Fibroblast of villous mesenchyme (primary cell): ENCODE measurements around the gene MS4A12. TPM values are rescaled to one million over a fixed set of nuclear protein-coding genes. Genes with fewer than 3 reads are reported as not detected.
"Not testable (repeated sequence)": the region's sequence is repeated elsewhere in the genome, so short reads cannot be mapped to it uniquely, and the experiment has no call there.

Source experiments
- DNase-seq: peaks from one replicate; pipeline ENCODE4 v3.0.0-alpha.2; 2010; ENCODE audit warnings: low read depth
- H3K4me3 ChIP-seq: 2 replicates; pipeline ENCODE4 v1.5.1; 2011; ENCODE audit warnings: low read depth, mild to moderate bottlenecking, low read length
- total RNA-seq: library from RNA; depleted of rRNA; stranded (reverse); fragments of >200 nt; gene quantifications from 2 replicates; pipeline ENCODE4 v1.2.3, GENCODE V29; 2012
- TF ChIP-seq, protein P1 (sequence below): IDR thresholded peaks from 2 replicates; pipeline ENCODE4 v1.5.1; 2012; ENCODE audit warnings: low read depth, mild to moderate bottlenecking, low read length; ENCODE audit not compliant: insufficient read depth

MS4A12 gene, protein sequence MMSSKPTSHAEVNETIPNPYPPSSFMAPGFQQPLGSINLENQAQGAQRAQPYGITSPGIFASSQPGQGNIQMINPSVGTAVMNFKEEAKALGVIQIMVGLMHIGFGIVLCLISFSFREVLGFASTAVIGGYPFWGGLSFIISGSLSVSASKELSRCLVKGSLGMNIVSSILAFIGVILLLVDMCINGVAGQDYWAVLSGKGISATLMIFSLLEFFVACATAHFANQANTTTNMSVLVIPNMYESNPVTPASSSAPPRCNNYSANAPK
- total RNA-seq, result not detected in 2 replicates

DNA sequence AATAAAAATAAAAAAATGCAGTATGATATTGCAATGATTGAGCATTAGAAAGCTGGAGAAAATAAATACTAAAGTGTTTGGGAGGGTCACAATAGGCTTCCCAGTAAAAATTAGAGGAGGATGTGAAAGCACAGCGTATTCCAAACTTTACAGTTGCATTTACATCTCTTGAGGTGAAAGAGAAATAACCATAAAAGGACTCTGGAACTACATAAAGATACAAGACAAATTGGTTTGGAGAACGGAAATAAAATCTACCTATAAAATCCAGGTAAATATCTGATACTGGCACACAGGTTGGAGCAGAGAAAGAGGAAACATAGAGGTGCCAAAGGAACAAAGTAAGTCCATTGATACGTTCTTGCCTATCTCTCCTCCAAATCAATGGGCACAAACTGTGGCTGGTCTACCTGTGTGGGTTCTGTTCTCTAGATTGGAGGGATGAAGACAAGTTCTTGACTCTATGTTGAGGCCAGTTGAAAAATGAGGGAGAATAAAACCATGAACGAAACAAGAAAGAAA, at the start of gene MS4A12:
Gene MS4A12 (plus strand): TSS at position 291 of the 522 bp plus-strand sequence. CDS start 4,541 bp downstream, outside the sequence.
- DNase-seq, result no peak
- TF ChIP-seq, protein P1, sequence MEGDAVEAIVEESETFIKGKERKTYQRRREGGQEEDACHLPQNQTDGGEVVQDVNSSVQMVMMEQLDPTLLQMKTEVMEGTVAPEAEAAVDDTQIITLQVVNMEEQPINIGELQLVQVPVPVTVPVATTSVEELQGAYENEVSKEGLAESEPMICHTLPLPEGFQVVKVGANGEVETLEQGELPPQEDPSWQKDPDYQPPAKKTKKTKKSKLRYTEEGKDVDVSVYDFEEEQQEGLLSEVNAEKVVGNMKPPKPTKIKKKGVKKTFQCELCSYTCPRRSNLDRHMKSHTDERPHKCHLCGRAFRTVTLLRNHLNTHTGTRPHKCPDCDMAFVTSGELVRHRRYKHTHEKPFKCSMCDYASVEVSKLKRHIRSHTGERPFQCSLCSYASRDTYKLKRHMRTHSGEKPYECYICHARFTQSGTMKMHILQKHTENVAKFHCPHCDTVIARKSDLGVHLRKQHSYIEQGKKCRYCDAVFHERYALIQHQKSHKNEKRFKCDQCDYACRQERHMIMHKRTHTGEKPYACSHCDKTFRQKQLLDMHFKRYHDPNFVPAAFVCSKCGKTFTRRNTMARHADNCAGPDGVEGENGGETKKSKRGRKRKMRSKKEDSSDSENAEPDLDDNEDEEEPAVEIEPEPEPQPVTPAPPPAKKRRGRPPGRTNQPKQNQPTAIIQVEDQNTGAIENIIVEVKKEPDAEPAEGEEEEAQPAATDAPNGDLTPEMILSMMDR, result no peak
- H3K4me3 ChIP-seq, result no peak within 1 kb of the TSS

DNA sequence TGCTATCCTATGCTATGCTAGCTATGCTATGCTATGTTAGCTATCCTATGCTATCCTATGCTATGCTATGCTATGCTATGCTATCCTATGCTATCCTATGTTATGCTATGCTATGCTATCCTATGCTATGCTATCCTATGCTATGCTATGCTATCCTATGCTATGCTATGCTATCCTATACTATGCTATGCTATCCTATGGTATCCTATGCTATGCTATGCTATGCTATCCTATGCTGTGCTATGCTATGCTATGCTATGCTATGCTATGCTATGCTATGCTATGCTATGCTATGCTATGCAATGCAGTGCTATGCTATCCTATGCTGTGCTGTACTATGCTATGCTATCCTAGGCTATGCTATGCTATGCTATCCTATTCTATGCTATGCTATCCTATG, 45.5 kb upstream of the MS4A12 start:
- DNase-seq, result no peak
- no peak overlapping the region for H3K4me3 ChIP-seq
- TF ChIP-seq, protein P1, result no peak

DNA sequence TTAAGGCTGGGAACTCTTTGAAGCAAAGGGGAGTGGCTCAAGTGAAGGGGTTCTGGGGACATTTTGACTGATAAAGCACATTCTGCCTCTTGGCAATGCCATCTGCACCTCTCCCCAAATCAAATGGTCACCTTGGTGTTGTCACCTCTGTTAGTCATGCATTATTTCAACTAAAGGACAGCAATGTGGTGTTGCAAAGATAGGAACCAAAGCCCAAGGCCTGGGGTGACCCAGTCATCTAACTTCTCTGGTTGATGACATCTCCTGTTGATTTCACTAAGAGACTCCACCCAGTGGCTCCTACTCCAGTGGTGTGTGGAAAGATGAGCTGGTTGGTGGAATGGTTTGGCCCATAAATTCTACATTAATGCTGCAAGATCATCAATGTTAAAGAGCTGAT, 44.7 kb upstream of the MS4A12 start:
- DNase-seq, result no peak
- no peak overlapping the region for H3K4me3 ChIP-seq
- TF ChIP-seq, protein P1, result no peak

DNA sequence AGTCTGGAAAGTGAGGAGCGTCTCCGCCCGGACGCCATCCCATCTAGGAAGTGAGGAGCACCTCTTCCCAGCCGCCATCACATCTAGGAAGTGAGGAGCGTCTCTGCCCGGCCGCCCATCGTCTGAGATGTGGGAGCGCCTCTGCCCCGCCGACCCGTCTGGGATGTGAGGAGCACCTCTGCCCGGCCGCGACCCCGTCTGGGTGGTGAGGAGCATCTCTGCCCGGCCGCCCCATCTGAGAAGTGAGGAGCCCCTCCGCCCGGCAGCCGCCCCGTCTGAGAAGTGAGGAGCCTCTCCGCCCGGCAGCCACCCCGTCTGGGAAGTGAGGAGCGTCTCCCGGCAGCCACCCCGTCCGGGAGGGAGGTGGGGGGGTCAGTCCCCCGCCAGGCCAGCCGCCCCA, 41.4 kb upstream of the MS4A12 start:
- H3K4me3 ChIP-seq, DNase-seq: not testable (repeated sequence)

DNA sequence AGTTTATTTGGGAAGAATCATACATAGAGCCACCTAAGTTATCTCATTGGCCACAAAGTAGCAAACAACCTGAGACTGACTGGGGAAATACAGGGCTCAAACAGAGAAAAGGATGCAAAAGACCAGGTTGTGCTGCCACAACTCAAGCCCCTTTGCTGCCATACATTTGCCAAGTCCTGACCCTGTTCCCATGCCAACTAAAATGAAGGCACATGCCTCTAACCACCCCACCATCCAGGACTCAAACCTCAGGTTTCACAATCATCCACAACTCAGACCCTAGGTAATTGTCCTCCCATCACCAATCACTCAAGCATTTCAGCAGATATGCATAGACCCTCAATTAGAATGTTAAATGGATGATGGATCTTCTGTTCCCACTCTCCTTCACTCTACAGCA, 38.4 kb upstream of the MS4A12 start:
- TF ChIP-seq, protein P1, result no peak
- DNase-seq, result no peak
- H3K4me3 ChIP-seq, result no peak overlapping the region

DNA sequence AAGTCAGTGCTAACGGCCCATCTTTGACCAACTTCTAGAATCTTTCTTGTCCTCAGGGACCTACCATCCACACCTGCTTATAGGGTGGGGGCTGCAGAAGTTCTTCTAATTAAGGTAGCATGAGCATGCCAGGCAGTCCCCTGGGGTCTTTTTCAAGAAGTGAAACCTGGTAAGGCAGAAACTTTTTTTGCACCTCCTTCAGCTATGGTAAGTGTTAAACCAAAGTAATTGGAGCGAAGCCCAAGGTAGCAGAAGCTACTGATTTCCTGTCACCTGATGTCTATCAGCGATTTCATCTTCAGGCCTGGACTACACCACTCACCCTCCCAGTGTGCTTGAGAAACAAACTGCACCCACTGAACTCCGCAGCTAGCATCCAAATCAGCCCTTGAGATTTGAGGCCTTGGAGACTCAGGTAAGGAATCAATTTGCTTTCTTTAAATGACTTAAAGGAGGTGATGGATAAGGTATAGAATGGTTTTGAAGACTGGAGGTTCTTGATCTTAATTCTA, 37.0 kb upstream of the MS4A12 start, which contains the start of gene MS4A1:
Gene MS4A1 (plus strand): TSS at position 317 of the 512 bp plus-strand sequence. CDS start 6,528 bp downstream, outside the sequence.
- H3K4me3 ChIP-seq, result no peak within 1 kb of the TSS
- no peak for DNase-seq
- TF ChIP-seq, protein P1, result no peak

DNA sequence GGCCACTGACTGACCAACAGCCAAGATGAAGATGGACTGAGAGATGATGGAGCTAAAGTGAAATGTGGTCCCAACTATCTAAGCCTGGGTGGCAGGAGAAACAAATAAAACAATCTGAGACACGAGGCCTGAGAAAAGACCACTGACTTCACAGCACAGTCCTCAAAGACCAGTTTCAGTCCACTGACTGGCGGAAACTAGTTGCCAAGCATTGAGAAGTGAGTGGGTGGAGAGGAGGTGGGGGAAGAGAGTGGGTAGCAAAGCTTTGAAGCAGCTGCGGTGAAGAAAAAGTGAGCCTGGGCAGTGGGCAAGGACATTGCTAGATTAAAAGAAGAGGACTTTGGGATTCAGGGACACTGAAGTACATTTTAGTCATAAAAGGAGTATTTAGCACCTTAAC, 35.0 kb upstream of the MS4A12 start:
- TF ChIP-seq, protein P1, result no peak
- no peak overlapping the region for H3K4me3 ChIP-seq
- no peak for DNase-seq
